ENCODE measurements around the gene CNTRL.

The CNTRL gene

DNA sequence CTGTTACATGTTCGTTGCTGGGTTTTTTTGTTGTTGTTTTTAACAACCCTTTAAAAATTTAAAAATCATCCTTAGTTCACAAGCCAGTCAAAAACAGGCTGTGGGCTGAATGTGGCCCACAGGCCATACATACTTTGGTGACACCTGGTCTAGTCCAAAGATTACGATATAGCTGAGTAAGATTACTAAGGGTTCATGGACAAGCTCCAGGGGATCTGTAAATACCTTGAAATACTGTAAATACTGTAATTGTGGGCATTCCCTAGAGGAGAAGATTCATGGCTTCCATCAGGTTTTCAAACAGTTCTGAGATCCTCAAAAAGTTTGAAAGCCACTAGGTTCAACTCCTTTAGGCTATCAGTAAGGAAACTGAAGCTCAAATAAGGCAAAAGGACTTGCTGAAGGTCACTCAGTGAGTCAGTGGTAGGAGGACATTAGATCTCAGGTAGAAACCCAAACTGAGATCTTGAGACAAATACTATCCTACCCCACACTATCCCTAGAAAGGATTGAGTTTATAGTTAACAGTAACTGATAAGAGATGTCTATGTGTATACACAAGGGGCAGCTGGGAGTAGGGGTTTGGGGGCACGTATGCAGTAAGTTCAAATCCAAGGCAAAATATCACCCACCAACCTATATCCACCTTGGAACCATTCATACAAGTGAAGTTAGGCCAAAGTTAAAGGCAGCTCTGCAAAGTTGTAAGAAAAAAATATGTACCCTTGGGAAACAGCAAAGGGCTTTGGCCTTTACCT lies 109.1 kb downstream of the CNTRL start:
- DNase-seq, result no peak

DNA sequence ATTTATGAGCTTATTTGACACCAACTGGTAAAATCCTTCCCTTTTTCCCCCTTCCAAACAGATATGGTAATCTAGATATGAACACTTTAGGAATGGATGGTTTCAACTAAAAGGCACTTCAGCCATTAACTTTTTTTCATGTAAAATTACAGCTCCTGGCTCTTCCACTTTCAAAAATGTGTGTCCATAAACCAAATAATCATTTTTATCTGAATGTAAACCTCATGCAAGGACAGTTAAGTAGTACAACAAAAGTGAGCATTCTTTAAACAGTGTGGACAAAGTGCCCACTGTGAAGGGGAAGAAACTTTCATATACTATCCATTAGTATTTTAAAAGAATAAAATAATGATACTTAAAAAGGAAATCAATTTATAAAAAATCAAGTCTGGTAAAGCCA lies 109.7 kb downstream of the CNTRL start:
- no peak for DNase-seq

DNA sequence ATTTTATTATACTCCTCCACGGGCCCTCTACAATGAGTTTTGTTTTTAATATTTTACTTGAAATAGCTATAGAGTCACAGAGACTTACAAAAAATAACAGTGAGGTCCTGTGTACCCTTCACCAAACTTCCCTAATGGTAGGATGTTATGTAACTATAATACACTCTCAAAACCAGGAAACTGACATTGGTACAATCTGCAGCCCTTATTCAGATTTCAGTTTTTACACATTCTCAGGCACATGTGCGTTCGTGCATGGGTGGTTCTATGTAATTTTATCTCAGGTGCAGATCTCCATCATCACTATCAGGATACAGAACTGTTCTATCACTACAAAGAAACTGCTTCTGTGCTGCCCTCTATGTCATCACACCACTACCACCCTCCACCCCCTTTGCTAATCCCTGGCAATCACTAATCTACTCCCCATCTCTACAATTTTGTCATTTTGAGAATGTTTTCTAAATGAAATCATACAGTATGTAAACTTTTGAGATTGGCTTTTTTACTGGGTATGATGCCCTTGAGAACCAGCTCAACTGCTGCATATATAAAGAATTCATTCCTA lies 110.5 kb downstream of the CNTRL start:
- DNase-seq, result no peak

DNA sequence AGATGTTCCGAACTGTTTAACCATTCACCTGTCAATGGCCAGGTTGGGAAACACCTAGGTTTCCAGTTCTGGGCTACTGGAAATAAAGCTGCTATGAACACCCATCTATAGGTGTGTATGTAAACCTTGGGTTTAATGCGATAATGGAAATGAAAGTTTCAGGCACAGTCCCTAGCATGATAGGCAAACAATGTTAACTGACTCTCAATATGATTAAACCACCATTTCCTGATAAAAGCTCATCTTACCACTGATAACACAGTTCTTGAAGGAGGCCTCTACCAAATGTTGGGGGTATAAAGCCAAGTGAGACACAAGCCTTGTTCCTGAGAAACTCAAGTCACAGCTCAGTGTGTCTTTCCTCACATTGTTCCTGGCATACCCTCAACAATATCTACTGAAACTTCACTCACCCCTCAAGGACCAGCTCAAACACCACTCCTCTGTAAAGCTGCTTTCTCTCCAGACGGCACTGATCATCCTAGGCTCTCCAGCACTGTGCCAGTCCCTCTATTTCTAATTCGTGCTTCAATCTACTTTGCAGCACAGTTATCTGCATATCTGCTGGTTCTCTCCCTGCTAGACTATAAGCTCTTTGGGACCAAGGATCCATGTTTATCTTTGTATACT lies 111.1 kb downstream of the CNTRL start:
- DNase-seq, result no peak

DNA sequence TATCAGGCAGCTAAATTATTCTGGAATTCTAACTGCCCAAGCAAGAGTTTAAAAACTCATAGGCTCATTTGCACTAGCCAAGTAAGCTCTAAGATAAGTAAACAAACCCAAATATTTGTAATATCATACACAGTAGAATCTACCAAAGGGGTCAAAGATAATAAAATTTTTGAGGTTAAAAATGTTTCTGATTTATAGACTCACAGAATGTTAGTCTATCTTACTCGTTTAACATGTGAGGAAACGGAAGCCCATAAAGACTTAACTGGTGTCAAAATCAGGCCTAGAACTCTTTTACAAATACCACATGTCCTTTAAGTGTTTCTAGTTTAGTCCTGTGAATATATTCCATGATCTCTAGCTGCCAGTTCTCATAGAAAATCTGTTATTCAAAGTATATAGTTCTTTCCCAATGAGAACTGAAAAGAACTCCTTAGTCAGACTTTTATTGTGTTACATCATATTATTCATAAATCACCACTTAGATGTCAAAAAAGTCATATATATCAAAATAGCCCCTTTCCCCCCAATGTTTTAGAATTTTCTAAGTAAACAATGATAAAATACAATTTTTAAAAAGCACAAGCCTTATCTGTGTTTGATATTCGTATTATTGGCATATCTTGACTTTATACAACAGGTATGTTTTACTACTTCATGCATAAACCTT lies 113.0 kb downstream of the CNTRL start:
- no peak for DNase-seq

DNA sequence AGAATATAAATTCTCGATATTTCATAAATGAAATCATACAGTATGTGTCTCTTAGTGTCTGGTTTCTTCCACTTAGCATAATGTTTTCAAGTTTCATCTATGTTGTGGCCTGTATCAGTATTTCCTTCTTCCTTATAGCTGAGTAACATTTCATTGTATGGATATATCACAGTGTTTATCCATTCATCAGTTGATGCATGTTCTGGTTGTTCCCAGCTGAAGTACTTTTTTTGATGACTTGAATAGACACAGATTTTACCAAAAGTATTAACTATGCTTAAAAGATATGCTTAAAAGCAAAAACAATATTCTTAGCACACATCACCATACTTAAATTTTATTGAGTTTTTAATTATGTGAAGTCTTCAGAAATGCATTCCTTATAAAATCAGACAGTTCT lies 114.3 kb downstream of the CNTRL start:
- DNase-seq, result no peak

DNA sequence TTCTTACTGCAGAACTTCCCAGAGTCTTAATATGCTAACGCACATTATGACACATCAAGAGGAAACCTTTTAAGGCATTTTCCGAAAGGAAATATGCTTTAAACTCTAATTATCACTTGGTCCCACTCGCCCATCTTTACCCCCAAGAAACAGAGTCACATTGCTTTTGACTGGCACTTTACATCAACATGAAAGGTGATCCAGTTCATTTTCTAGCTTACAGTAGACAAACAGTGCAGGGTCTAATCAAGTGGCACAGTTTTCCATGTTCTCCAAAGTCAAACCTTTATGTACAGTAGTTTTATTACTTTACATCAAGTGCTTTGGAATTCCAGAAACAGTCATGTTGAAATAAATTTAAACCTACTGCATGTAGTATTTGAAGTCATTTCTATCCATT lies 114.9 kb downstream of the CNTRL start:
- no peak for DNase-seq

DNA sequence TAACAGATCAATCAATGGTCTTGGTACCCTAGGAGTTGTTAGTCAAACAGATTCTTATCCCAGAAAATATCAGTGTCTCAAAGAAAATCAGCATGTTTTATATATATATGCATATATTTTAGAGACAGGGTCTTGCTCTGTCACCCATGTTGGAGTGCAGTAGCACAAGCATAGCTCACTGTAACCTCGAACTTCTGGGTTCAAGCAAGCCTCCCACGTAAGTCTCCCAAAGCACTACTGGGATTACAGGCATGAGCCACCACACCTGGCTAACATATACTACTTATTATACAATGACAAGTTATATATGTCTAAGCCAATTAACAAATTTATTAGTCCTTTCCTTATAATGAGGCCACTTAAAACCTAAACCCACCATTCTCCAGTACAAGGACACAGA lies 116.5 kb downstream of the CNTRL start:
- DNase-seq, result no peak

DNA sequence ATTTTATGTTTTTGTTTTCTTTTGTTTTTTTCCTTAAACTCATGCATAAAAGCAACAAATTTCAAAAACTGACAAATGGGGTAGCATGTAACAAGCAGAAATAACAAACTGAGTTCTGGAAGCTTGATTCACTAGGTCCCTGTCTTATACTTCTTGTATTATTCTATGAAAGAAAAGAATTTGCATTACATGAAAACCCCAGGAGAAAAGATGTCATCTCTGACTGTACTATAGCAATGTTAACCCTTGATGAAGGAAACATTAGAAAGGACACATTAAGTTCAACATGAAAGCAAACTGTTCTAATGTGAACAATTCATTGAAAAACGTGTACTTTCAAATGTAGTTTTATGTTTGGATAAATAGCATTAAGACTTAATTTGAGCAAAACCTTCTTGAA lies 117.8 kb downstream of the CNTRL start:
- DNase-seq, result no peak

DNA sequence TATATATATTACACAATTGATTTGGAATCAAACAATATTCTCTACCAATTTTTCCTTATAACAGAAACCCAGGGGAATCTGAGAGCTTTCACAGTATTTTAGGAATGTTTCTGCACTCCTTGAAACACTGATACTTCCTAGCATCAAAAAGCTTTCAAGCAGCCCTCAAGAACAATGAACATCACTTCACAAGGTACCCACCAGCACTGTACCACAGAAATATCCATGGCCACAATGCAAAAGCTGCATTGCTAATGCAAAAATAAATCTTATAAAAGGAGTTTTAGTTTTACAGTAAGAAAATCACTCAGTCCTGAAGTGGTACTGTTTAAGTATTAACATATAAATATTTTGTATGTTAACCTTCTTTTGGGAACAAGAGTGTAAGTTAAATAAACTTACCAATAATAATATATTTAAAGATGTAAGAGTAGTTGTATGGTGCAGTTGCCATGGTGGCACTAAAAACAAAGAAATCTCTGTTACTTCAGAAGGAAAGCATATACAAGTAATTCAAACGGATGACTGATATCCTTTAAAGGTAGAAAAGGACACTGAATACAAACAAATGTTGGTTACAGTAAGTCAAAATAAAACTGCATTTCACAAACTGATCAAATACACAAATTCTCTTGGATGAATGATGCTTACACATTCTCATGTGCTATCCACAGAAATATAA lies 118.3 kb downstream of the CNTRL start:
- DNase-seq, result no peak

DNA sequence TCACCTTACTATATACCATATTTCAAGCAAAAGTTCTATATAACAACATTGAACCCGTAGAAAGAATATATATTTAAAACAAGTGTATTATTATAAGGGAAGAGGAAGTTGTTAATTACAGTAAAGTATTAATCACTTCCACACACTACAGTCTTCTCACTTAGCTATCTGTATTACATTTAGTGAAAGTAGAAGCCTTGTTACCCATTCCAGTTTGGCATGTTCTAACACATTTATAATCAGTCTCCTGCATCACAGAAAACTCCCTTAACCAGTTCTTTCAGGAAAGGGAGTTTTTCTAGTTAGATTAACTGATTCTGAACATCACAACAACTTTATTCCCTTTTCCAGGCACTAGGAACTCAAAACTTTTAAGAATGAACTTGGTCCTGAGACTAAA lies 120.0 kb downstream of the CNTRL start:
- DNase-seq, result no peak

DNA sequence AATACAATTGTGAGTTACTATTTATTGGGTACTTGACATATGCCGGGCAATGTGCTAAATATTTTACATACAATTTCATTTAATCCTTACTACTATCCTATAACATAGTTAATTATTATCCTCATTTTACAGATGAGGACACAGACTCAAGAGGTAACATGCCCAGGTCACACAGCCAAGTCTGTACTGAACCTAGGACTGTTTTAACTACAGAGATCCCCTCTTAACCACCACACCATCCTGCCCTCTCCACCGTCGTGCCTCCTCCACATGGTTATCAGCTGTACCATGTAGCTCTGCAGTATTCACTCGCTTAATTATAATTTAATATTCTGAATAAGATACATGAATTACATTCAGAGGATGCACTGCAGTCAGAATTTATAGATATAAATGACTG lies 121.6 kb downstream of the CNTRL start:
- DNase-seq, result no peak

DNA sequence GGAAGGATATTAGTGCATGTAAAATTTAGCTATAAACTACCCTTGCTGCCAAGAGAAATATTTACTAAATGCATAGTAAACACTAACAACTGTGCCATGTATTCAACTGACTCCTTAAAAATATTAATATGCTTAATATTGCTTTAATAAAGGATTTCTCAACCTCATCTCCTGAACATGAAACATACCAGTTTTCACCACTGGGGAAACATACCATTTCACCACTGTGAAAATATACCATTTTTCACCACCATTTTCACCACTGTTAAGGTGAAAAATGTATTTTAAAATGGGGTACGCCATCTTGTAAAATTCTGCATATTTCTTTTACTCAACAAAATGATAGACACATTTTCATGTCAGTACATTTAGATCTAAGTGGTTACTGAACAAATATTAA lies 122.4 kb downstream of the CNTRL start:
- no peak for DNase-seq

DNA sequence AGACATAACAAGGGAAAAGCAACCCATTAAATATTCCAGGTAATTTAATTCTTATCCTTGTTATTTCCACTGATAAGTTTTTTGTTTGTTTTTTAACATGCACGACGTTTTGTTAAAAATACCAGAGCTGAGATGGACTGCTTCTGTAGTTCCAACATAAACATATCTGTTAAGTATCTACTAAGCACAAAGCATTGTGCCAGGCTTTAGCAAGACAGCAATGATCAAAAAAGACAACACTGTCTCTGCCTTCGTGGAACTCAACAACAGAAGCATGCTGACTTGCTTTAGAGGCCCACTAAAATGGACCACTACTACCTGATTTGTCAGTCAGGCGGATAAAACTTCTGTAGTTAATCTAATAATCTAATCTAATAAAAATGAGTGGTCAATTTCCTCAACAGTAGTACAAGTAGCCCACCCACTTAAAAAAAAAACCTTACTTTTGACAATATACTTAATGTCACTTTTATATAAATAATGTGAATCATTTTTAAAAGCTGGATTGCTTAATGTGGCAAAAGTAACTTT lies 123.8 kb downstream of the CNTRL start:
- DNase-seq, result no peak

DNA sequence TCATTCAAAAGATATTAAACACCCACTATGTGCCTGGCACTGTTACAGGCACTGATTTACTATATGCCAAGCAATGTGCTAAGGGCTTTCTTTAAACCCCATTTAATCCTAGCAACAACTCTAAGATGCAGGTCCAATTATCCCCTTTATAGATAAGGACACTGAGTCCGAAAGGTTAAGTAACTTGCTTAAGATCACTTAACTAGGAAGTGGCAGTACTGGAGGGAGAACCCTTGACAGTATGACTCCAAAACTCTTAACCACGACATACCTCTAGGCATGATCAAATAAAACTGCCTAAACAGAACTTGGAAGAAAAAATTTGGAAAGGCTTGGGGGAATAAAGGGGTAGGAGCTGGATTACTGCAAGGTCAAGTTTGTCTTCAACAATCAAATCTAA lies 125.2 kb downstream of the CNTRL start:
- no peak for DNase-seq

DNA sequence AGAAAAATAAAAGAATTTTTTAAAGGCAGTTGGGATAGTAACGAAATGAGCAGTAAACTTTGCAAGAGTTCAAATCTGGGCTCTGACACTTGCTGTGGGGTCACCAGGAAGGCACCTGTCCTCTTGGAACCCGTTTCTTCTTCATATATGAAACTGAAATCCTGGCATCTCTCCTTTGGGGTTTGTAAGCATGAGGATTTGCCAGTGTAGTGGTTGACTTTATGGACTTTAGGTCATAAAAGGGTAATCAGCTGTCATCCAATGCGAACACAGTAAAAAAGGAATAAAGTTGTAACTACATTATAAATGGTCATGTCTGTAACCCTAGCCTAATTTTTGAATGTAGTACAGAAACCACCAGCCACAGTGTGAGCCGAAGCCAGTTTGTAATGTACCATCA lies 125.6 kb downstream of the CNTRL start:
- no peak for DNase-seq

DNA sequence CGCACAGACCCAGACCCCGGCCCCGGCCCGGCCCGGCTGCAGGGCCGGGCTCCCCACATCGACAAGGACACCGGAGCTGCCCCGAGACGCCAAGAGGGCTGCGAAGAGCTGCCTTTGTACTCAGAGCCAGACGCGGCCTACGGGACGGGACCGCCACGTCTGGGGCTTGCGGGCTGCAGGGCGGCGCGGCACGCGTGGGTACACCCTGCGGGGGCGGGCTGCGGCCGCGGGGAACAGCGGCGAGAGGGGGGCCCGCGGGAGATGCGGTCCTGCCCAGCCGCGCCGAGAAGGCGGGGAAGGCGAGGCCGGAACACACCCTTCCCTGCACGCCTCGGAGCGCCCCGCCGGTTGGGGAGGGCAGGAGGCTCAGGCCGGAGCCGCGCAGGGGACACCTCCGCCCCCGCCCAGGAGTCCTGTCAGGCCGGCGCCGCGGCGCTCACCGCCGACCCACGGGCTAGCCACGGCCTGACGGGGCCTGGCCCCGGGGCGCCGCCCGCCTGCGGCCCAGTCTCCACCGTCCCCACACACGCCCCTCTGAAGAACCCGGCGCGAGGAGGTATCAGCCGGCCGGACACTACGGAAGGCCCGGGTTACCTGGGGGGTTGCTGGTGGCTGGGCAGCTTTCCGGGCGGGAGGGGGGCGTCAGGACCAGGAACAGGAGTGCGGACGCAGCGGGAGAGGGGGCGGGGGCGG lies 126.4 kb downstream of the CNTRL start:
- peak; percentile 60 for DNase-seq

DNA sequence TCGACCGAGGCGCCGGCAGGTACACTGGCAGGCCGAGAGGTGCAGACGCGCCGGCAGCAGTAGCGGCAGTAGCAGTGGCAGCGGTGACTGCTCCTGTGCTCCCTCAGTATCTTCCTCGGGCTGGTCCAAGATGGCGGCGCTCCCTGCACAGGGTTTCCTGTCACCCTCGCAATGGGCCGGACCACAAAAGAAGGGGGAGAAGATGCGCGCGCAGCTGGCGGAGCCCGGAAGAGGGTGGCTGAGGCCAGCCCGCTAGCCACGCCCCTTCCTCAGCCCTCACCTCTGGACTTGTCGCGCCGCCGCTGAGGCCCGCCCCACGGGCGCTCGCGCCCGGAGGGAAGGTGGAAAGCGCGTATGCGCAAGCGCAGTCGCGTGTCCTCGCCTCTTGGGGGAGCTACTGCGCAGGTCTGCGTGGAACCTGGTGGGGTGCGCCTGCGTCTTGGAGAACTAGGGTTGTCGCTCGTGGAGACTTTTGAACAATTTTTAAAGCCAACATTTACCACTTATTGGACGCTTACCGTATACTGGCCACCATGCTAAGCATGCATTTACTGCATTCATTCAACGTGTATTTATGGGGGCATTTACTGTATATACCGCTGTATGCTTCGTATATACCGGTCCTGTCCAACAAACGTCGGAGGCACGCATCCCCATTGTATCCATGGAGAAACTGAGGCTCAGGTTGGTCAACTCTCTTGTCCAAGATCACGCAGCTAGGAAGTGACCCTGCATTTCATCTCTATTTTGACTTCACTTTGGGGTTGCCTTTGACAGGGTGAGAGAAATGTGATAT lies 127.2 kb downstream of the CNTRL start, which contains the start of gene RAB14:
Gene RAB14, minus strand, starts transcription at position 132 of the 796 bp plus-strand sequence. CDS start 8,457 bp downstream, outside the sequence.
- peak; percentile 100 for DNase-seq

DNA sequence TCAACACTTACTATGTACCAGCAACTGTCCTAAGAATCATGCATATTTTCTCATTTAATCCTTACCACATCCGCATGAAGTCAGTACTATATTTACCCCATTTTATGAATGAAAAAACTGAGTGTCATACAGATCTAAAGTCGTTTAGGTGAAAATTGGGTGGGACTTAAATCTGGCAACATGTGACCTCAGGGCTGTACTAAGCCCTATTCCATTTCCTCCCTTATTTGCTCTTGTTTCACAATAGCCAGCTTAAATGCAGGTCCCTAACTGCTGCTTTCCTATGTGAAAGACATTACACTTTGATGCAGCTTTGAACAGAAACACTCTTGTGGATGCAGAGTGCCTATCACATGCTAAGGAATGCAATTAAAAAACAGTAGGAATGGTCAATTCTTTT lies 129.4 kb downstream of the CNTRL start:
- no peak for DNase-seq

DNA sequence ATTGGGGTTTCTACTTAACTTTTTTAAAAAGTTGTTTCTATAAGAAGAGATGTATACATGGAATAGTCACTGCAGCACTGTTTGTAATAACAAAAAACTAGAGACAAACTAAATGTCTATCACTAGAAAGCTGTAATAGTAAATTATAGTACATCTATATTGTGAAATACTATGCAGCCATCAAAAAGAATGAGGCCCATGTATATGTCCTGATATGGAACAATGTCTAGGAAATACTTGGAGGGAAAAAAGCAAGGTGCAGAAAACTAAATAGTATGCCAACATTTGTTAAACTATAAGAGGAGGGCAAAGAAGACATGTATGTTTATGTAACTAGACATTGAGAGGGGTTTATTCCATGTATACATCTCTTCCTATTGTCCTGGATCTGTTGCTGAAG lies 129.9 kb downstream of the CNTRL start:
- no peak for DNase-seq
